ENCODE measurements around the gene RNF38. TPM values are rescaled to one million over a fixed set of nuclear protein-coding genes. Genes with fewer than 3 reads are reported as not detected.

Gene RNF38
- total and polyA plus RNA-seq, 2 experiments from 2014 or later, result 8.7 to 23.7 TPM

- peaks cover 17% of the 10 kb centered on the region for H3K4me1 ChIP-seq (ENCODE audit: insufficient read depth)
- peaks cover 57% of the 10 kb centered on the region for H3K79me2 ChIP-seq
- WGBS (ENCODE audit: low lambda C conversion rate, missing lambda C conversion rate), result under 1% methylated on average over 62 of the region's 111 CpGs
These were observed 479 bp upstream of the RNF38 start for GRCh38 chr9:36400332-36401163.

GRCh38 chr9:36398745-36399144 is 1.3 kb downstream of the RNF38 start:
- Histone ChIP-seq H3K4me3 (peak overlapping the region; percentile 92), H3K9me2 (replicated peaks; ENCODE audit: insufficient read depth) (no peaks in the 10 kb centered on the region), H4K20me1 (ENCODE audit: insufficient read depth, poor library complexity, severe bottlenecking) (peaks cover 50% of the 10 kb centered on the region), H3K9me3 (ENCODE audit: low read depth) (no peaks in the 10 kb centered on the region), H3K4me1 (ENCODE audit: insufficient read depth) (peaks cover 17% of the 10 kb centered on the region), H3K36me3 (replicated peaks; ENCODE audit: insufficient read depth, low read depth) (no peaks in the 10 kb centered on the region), H3K27me3 (no peaks in the 10 kb centered on the region), H3K4me2 (peak overlapping the region; percentile 93), H3K27ac (peak overlapping the region; percentile 39), H2AFZ (no peak overlapping the region), H3K79me2 (peaks cover 65% of the 10 kb centered on the region)
- no peak for DNase-seq (ENCODE audit: low spot score)
- TF ChIP-seq EZH2 (IDR thresholded peaks at IDR 0.05; ENCODE audit: borderline replicate concordance) (no peak), EZH2phosphoT487 (IDR thresholded peaks at IDR 0.05; ENCODE audit: low read depth, severe bottlenecking, unreplicated experiment) (no peak), CTCF (IDR thresholded peaks at IDR 0.05; ENCODE audit: poor library complexity) (no peak)

More at GRCh38 chr9:36400332-36401163, 479 bp upstream of the RNF38 start:
- Histone ChIP-seq H3K4me3 (peak overlapping the region; percentile 92), H4K20me1 (ENCODE audit: insufficient read depth, poor library complexity, severe bottlenecking) (peaks cover 33% of the 10 kb centered on the region), H3K9me3 (ENCODE audit: low read depth) (no peaks in the 10 kb centered on the region), H3K9me2 (replicated peaks; ENCODE audit: insufficient read depth) (no peaks in the 10 kb centered on the region), H3K4me2 (peak overlapping the region; percentile 93), H3K27ac (peak overlapping the region; percentile 95), H2AFZ (peak overlapping the region; percentile 88), H3K36me3 (replicated peaks; ENCODE audit: insufficient read depth, low read depth) (no peaks in the 10 kb centered on the region), H3K27me3 (no peaks in the 10 kb centered on the region)
- DNase-seq (ENCODE audit: low spot score), result peak; percentile 95
- TF ChIP-seq EZH2phosphoT487 (IDR thresholded peaks at IDR 0.05; ENCODE audit: low read depth, severe bottlenecking, unreplicated experiment), result no peak
- peak; percentile 8 for TF ChIP-seq CTCF (IDR thresholded peaks at IDR 0.05; ENCODE audit: poor library complexity)
- no peak for TF ChIP-seq EZH2 (IDR thresholded peaks at IDR 0.05; ENCODE audit: borderline replicate concordance)

- 97% methylated on average over 9 of the region's 9 CpGs for WGBS (ENCODE audit: low lambda C conversion rate, missing lambda C conversion rate)
- no peaks in the 10 kb centered on the region for H3K36me3 ChIP-seq (replicated peaks; ENCODE audit: insufficient read depth, low read depth)
- H3K4me3 ChIP-seq, result no peak overlapping the region
- H3K9me2 ChIP-seq (replicated peaks; ENCODE audit: insufficient read depth), result no peaks in the 10 kb centered on the region
- H4K20me1 ChIP-seq (ENCODE audit: insufficient read depth, poor library complexity, severe bottlenecking), result peaks cover 67% of the 10 kb centered on the region
- no peak overlapping the region for H3K27ac ChIP-seq
- H3K4me2 ChIP-seq, result no peak overlapping the region
- no peak overlapping the region for H2AFZ ChIP-seq
- no peaks in the 10 kb centered on the region for H3K9me3 ChIP-seq (ENCODE audit: low read depth)
- H3K79me2 ChIP-seq, result peaks cover 82% of the 10 kb centered on the region
- peaks cover 17% of the 10 kb centered on the region for H3K4me1 ChIP-seq (ENCODE audit: insufficient read depth)
- TF ChIP-seq EZH2 (IDR thresholded peaks at IDR 0.05; ENCODE audit: borderline replicate concordance), result no peak
- no peak for TF ChIP-seq CTCF (IDR thresholded peaks at IDR 0.05; ENCODE audit: poor library complexity)
- no peak for TF ChIP-seq EZH2phosphoT487 (IDR thresholded peaks at IDR 0.05; ENCODE audit: low read depth, severe bottlenecking, unreplicated experiment)
- no peaks in the 10 kb centered on the region for H3K27me3 ChIP-seq
- DNase-seq (ENCODE audit: low spot score), result no peak
These were observed 3.1 kb downstream of the RNF38 start for GRCh38 chr9:36396985-36397384.

Measured in hepatocyte (in vitro differentiated cells).